Measurements from ENCODE around the gene LIX1L.

DNA sequence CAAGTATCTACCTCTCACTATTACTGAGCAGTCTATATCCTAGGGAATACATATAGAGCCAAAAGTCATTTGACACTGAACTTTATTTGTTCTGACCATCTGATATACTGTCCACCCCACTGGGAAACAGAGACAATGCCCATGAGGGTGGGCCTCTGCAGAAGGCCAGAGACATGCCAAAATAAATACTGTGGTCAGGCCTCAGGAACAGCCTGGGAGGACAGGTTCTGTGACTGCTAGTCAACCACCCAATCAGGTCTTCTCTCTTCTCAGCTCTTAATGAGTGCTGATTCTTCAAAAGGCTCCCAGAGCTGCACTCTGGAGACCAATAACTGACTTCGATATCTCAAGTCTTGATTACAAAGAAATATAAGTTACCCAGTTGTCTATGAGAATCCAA, 66.7 kb downstream of the LIX1L start:
- TF ChIP-seq, protein P1, sequence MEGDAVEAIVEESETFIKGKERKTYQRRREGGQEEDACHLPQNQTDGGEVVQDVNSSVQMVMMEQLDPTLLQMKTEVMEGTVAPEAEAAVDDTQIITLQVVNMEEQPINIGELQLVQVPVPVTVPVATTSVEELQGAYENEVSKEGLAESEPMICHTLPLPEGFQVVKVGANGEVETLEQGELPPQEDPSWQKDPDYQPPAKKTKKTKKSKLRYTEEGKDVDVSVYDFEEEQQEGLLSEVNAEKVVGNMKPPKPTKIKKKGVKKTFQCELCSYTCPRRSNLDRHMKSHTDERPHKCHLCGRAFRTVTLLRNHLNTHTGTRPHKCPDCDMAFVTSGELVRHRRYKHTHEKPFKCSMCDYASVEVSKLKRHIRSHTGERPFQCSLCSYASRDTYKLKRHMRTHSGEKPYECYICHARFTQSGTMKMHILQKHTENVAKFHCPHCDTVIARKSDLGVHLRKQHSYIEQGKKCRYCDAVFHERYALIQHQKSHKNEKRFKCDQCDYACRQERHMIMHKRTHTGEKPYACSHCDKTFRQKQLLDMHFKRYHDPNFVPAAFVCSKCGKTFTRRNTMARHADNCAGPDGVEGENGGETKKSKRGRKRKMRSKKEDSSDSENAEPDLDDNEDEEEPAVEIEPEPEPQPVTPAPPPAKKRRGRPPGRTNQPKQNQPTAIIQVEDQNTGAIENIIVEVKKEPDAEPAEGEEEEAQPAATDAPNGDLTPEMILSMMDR (IDR thresholded peaks at IDR 0.05) = no peak
- TF ChIP-seq EZH2 (IDR thresholded peaks at IDR 0.05; ENCODE audit: borderline replicate concordance, insufficient read depth, low read depth, low read length, poor library complexity, severe bottlenecking) = no peak
